GM19043 (cell line): ENCODE measurements around the gene FNIP2.
"Not testable (repeated sequence)": the region's sequence is repeated elsewhere in the genome, so short reads cannot be mapped to it uniquely, and the experiment has no call there.

Experiments used
- ATAC-seq: cut with Tn5 transposase; IDR thresholded peaks from one replicate; pipeline ENCODE4 v1.9.1; 2021; ENCODE audit warnings: low read depth; ENCODE audit not compliant: unreplicated experiment

FNIP2 gene

GRCh38 chr4:158768555-158769174 lies at the start of gene FNIP2:
Gene FNIP2 (plus strand): TSS chr4:158769026. CDS start chr4:158769213, 187 bp downstream.
- ATAC-seq, result peak; percentile 71

- ATAC-seq, result no peak
Observed at GRCh38 chr4:158721680-158722079, 47.1 kb upstream of the FNIP2 start.

- ATAC-seq, result no peak
Observed at GRCh38 chr4:158722291-158722916, 46.4 kb upstream of the FNIP2 start.

- peak; percentile 97 for ATAC-seq
Observed at GRCh38 chr4:158722917-158723793, 45.7 kb upstream of the FNIP2 start, which contains the start of gene PPID. Gene PPID (minus strand): TSS chr4:158723396. CDS start chr4:158723288, 108 bp downstream.

- ATAC-seq, result no peak
Observed at GRCh38 chr4:158724637-158725036, 44.2 kb upstream of the FNIP2 start.

GRCh38 chr4:158726633-158727032 lies 42.2 kb upstream of the FNIP2 start:
- ATAC-seq, result no peak

- ATAC-seq, result no peak
Observed at GRCh38 chr4:158728236-158728635, 40.6 kb upstream of the FNIP2 start.

- ATAC-seq, result peak; percentile 91
Observed at GRCh38 chr4:158729716-158730559, 38.9 kb upstream of the FNIP2 start.

- no peak for ATAC-seq
Observed at GRCh38 chr4:158738866-158739265, 30.0 kb upstream of the FNIP2 start.

- no peak for ATAC-seq
Observed at GRCh38 chr4:158739600-158739999, 29.2 kb upstream of the FNIP2 start.

GRCh38 chr4:158741326-158742021 lies 27.4 kb upstream of the FNIP2 start:
- no peak for ATAC-seq

- not testable (repeated sequence) for ATAC-seq
Observed at GRCh38 chr4:158746537-158746936, 22.3 kb upstream of the FNIP2 start.

- no peak for ATAC-seq
Observed at GRCh38 chr4:158750379-158750778, 18.4 kb upstream of the FNIP2 start.

- ATAC-seq, result no peak
Observed at GRCh38 chr4:158754385-158755180, 14.2 kb upstream of the FNIP2 start.

GRCh38 chr4:158755819-158756218 lies 13.0 kb upstream of the FNIP2 start:
- ATAC-seq, result not testable (repeated sequence)

GRCh38 chr4:158756588-158756987 lies 12.2 kb upstream of the FNIP2 start:
- no peak for ATAC-seq

GRCh38 chr4:158758142-158758541 lies 10.7 kb upstream of the FNIP2 start:
- ATAC-seq, result no peak

GRCh38 chr4:158758703-158759102 lies 10.1 kb upstream of the FNIP2 start:
- no peak for ATAC-seq

GRCh38 chr4:158759539-158759938 lies 9.3 kb upstream of the FNIP2 start:
- not testable (repeated sequence) for ATAC-seq
